NK-92 (cell line): Measurements from ENCODE around the gene SLC15A3.
"Not testable (repeated sequence)": the region's sequence is repeated elsewhere in the genome, so short reads cannot be mapped to it uniquely, and the experiment has no call there.

Experiments used
- DNase-seq: peaks from one replicate; lab custom pipeline; 2025; ENCODE audit not compliant: unreplicated experiment; lab: John Stamatoyannopoulos, UW

SLC15A3 gene

DNA sequence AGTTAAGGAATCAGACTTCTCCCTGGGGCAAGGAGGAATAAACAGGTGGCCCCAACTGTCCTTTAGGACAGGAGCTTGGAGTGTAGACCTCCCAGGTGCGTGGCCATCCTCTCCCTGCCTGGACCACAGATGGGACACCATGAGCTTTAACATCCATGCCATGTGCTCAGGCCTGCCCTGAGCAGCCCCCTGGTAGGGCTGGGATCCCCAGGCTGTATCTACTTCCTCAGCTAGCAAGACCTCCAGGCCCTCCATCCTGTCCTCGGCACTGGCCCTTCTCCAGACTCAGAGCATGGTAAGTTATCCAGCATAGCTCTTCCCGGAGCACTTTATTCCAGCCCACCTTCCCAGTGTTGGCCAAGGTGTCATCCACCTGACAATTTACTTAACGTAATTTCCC is 25.2 kb upstream of the SLC15A3 start:
- no peak for DNase-seq

DNA sequence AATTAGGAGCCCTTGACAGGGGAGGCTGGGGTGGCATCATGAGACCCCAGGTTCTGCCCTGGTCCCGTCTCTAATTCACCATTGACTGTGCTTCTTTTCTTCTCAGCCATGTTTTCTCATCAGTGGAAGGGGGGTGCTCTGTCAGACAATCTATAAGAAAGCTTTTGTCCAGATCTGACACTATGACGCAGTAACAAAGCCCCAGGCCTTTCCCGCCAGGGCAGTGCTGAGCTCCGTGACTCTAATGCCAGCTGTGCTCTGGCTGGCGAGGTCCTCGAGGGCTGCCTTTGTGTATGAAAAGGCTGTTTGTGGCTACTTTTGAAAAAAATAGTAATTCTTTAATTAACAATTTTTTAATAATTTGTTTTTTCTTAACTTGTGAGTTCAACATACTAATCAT is 22.8 kb upstream of the SLC15A3 start:
- DNase-seq: no peak

DNA sequence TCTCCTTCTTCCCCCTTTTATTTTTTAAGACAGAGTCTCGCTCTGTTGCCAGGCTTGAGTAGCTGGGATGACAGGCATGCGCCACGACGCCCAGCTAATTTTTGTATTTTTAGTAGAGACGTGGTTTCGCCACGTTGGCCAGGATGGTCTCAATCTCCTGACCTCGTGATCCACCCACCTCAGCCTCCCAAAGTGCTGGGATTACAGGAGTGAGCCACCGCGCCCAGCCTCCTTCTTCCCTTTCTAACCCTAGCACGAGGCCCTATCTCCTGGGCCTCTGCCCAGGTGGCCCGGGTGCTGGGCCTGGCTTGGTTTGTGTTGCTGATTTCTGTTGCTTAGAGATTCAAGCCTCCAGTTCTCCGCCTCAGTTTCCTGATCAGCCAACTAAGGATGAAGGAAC is 22.3 kb upstream of the SLC15A3 start:
- not testable (repeated sequence) for DNase-seq

DNA sequence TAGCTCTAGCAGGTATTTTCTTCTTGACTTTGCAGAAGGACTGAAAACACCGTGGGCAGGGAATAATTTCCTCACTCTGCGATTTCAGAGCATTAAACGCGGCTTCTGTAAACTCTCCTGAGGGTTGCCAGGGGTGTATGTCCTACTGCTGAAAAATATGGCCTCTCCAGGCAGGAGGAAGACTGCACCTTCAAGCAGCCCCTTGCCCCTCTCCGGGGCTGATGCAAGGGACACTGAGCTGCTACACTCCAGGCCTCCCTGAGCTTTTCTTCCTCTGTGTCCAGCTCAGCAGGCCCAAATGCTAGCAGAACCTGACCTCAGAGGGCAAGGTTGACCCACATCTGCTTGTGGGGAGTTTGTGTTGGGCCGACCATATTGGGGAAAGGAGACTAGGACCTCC is 21.7 kb upstream of the SLC15A3 start:
- no peak for DNase-seq

DNA sequence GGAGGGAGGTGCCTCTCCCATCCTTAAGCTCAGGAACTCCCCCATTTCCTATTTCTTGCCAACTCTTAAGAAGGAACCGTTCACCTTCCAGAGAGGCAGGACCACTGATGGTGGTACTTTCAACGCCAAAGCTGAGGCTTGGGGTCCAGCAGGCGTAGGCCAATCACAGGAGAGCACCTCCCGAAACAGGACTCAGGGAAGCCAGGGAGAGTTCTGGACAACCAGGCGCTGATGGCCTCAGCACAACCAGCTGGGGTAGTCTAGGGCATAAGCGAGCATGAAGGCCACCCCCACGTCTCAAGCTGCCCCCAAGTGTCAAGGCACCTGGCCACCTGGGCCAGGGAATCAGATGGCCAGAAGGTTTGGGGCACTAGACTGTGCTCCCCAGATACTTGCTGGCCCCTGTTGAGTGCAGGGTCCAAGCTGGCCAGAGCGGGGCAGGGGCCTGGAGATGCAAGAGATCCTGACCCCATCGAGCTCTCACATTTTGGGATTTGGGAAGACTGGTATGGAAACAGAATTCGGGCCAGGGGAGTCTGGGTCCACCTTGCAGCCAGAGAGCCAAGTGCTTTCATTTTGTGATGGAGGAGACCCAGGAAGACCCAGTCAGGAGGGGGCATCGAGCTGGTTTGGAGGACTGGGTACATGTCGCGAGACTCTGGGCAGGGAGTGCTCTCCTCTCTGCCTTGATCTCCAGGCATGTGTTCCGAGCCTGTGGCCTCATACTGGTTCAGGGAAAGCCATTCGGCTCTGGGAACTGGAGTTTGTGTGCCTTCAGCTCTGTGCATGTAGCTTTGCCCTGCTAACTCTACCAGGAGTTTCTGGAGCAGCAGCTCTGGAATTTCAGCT is 20.4 kb upstream of the SLC15A3 start:
- DNase-seq: no peak

DNA sequence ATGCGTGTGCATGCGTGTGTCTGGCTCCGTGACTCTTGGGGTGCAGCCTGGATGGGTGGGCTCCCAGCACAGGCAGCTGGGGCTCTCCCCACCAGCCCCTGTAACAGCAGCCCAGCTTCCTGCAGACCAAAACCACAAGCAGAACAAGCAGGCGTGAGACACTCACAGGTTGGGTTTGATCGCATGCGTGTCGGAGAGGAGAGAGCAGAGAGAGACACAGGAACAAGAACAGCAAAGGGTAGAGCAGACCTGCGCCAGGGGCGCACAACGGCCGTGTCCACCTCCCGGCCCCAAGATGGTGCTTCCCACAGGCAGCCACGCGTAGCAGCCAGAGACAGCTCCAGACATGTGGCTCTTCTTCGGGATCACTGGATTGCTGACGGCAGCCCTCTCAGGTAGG is 19.5 kb upstream of the SLC15A3 start, which contains the start of gene CD6:
TSS of gene CD6 (plus strand) at position 161 of the 400 bp plus-strand sequence. CDS start at position 347, 186 bp downstream.
- DNase-seq: no peak

DNA sequence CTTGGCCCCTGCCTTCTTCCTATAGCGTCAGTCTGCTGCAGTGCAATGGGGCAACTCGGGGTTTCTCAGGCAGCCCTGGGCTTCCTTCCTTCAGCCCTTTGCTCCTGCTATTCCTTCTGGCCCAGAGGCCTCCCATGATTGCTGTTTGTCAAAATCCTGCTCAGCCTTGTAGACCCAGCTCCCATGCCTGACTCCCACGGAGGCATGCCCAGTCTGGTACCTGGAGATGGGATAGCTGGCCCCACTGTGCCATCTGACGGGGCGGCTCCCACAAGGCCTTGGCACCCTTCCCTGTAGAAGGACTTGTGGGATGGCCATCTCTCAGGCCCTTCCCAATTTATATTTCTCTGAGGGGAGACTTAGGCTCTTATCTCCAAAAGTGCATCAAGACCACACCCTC is 18.9 kb upstream of the SLC15A3 start:
- no peak for DNase-seq

DNA sequence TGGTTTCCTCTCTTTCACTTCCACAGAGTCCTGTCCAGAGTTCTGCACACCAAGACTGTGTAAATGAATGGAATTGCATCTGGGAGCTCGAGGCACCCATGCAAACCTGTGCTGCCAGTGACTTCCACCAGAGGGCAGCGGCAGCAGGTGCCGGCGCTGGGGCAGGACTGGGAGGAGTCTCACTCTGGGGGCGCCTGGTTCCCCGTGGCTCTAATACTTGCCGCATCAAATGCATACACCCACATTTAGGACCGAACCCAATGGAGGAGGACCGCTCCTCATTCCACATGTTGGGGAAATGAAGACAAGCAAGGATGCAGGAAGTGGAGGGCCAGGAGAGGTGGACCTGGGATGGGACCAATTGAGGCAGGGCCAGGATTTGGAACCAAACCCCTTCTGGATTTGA is 18.4 kb upstream of the SLC15A3 start:
- DNase-seq: no peak

DNA sequence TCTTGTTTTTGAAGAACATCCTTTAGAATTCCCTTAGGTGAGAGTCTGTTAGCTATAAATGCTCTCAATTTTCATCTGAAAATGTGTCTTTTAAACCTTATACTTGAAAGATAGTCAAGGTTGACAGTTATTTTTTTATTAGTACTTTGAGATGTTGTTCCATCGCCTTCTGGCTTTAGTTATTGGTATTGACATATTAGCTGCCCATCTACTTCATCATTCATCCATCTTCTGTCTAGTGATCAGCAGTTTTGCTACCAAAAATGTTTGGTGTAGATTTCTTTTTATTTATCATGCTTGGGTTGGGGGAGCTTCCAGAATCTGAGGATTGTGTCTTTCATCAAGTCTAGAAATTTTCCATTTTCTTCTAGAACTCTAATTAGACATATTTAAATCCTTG is 16.2 kb upstream of the SLC15A3 start:
- no peak for DNase-seq

DNA sequence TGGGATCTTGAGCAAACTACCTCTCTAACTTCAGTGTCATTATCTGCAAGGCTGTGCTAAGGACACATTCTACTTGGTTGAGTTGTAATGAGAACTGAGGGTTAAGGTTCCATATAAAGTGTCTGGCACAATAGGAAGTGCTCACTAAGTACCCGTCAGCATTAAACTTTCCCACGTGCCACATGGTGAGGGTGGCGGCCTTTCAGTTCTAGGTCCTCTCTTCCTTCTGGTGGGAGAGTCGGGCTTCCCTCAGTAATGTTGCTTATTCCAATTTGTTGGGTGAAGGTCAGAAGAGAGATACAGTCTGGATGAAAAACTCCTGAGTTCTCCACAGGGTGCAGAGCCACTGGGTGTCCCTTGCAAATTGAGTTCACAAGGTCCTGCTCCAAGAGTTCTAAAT is 14.9 kb upstream of the SLC15A3 start:
- DNase-seq: no peak

DNA sequence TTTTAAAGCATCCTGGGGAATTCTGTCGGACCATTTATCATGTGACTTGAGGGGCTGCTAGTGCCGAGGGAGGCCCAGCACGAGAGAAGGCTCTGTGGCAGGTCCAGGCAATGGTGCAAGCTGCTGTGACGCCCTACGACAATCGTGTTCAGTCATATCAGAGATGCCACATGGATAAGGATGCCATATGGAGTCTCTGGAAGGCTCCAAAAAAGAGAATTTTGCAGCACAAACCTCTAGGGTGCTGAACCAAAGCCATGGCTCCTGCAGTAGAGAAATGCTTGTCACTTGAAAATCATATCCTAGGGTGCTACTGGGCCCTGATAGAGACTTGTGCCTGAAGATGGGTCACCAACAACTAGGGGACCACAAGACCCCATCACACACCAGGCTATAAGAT is 12.8 kb upstream of the SLC15A3 start:
- DNase-seq: no peak

DNA sequence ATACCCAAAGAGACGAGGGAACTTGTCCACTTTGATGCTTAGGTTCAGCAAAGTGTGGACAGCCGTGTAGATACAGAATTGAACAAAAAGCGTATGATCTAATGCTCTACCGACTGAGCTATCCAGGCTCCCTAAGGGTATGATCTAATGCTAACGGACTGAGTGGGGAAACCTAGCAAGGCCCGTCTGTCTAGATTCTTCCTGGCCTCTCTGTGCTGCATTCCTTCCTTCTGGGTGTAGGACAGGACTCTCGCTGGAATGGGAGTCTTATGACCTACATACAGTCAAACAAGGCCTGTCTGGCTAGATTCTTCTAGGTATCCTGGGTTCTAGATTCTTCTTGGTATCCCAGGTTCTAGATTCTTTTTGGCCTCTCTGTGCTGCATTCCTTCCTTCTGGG is 8.4 kb upstream of the SLC15A3 start:
- no peak for DNase-seq

DNA sequence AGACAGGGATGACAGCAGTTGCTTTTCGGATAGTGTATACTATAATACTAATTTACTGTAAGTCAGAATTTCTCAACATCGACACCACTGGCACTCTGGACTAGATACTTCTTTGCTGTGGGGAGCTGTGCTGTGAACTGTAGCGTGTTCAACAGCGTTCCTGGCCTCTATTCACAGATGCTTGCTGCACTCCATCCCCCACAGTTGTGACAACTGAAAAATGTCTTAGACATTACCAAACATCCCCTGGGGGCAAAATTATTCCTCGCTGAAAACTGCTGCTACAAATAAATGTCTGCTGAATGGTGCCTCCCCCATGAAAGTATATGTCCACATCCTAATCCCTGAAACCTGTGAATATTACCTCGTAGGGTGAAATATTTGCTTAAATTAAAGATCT is 7.5 kb upstream of the SLC15A3 start:
- no peak for DNase-seq

DNA sequence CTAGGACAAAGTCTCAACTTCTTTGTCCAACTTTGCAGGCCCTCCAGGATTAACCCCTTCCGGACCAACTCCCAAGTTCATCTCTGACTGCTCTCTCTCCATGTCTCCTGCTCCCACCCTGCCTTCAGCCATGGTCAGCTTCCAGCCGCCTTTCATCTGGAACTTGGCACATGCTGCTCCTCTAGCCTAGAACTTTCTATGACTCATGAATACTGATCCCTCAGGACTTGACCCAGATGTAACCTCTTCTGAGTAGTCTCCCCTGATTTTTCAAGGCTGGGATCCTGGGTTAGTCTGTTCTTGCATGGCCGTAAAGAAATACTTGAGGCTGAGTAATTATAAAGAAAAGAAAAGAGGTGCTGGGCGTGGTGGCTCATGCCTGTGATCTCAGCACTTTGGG is 5.2 kb upstream of the SLC15A3 start:
- DNase-seq: no peak

DNA sequence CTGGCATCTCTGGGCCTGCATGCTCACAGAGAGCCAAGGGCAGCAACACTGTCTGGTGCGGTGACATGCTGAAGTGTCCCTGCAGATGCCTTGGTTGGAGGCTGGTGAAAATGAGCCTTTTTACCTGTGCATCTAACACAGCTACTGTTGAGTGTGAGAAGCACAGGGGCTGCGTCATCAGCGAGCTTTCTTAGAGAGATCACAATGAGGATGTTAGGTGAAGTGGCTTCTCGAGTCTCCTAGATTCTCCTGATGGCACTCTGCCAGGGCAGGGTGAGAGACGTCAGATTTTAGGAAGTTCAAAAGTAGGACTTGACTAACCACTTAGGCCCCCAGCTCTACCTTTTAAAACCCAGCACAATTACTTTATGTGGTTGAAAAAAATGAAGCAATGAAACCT is 3.6 kb upstream of the SLC15A3 start:
- no peak for DNase-seq

DNA sequence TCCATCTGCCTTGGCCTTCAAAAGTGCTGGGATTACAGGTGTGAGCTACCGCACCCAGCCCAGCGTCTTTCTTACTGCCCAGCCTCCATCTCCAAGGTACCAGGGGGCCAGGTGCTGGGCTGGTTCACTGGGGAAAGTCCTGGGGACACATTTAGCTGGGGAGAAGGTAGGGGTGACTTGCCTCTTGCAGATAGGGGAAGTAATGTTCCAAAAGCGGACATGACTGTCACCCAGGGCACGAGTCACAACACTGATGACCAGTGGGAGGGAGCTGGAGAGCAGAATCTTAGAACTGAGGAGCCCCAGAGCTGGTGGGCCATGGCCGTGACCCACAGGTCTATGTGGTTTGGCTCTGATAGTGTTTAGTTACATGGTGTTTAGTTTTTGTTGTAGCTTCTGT is 2.4 kb upstream of the SLC15A3 start:
- no peak for DNase-seq

DNA sequence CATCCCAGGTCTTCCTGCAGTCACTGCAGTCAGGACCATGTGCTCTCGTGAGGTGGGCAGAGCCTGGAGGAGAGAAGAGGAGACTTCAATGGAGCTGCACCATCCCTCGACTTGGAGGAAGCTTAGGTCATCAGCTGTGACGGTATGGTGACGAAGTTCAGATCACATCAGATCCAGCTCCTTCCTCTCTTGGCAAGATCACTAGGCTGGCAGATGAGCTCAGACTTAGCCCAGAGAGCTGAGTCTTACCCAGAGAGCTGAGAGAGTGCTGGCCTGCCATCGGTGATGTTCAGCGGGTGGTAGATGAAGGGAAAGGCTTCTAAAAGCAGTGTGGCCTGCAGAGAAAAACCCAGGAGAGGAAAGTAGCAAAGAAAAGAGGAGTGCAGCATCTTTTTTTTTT is 1.8 kb upstream of the SLC15A3 start:
- no peak for DNase-seq

DNA sequence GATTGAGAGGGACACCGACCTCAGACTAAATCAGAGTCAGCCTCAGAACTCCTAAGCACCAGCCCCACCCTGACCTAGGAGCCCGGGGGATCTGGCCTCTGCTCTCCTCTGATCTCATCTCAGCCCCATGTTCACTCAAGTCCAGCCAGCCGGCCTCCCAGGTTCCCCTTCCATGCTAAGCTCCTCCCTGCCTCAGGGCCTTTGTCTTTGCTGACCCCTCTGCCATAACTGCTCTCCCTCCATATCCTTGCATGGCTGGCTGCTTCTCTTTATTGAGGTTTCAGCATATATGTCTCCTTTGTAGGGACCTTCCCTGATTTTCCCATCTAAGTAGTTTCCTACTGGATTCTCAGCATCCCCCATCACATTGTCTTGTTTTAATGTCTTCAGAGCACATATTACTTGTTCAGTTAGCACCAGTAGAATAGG is 780 bp upstream of the SLC15A3 start:
- DNase-seq: no peak

DNA sequence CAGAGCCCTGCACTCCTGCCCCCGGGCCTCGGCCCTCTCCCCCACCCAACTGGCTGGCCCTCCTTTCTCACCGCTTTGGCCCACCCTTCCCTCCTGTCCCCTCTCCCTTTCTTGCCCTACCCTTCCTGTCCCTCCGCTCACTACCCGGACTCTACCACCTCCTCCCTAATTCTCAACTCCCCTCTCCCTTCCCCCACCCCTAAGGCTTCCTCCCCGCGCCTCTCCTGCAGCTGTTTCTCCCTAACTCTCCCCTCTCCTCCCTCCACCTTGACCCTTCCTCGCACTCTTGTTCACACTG is 421 bp downstream of the SLC15A3 start:
- DNase-seq: no peak

DNA sequence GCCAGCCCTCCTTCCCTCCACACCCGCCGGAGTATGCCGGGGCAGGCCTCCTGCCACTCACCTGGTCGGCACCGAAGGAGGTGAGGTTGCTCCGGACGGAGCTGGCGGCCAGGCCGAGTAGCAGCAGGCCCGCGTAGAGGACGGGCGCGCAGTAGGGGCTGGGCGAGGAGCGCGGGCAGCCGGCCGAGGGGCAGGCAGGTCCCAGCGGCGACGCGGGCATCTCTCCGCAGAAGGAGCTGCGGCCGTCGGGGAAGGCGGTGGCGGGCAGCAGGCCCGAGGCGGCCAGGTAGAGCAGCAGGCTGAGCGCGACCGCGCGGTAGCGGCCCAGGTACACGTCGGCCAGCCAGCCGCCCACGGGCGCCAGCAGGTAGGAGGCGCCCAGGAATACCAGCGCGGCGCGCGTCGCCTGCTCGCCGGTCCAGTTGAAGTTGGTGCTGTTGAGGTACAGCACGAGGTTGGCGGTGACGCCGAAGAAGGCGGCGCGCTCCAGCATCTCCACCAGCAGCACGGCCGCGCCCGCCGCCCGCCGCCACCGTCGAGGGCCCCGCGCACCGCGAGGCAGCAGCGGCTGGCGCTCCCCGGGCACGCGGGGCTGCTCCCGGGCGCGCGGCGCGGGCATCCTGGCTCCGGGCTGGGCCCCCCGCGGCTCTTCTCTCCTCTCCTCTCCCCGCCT is 907 bp downstream of the SLC15A3 start:
- no peak for DNase-seq

DNA sequence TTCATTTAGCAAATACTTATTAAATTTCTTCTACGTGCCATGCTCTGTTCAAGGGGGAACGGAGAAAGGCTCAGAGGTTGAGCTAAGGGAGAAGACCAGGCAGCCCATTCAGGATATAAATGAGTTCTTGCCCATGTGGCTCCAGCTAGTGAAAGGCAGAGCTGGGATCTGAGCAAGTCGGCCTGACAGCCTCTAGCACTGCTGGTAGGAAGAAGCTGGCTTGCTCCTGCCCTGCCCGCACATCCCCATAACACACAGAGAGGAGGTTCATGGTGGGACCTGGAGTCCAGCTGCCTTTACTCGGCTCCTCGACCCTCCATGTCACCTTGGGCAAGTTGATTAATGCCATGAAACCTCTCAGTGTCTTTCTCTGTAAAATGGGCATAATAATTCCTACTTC is 2.0 kb downstream of the SLC15A3 start:
- DNase-seq: no peak

DNA sequence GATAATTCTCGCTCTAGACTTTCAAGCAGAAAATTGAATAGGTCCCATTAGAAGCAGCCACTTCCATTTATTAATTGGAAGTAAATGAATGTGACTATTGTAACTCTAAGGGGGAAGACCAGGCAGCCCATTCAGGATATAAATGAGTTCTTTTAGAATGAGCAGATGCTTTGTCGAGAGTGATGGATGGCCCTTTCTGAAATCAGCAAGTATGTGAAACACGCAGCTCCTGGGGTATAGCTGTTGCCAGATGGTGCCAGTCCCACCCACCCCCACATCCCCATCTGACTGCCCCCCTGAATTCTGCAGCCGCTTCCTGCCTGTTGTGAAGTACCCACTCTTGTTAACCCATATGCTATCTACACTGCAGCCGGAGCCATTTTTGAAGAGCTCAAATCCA is 3.7 kb downstream of the SLC15A3 start:
- no peak for DNase-seq

DNA sequence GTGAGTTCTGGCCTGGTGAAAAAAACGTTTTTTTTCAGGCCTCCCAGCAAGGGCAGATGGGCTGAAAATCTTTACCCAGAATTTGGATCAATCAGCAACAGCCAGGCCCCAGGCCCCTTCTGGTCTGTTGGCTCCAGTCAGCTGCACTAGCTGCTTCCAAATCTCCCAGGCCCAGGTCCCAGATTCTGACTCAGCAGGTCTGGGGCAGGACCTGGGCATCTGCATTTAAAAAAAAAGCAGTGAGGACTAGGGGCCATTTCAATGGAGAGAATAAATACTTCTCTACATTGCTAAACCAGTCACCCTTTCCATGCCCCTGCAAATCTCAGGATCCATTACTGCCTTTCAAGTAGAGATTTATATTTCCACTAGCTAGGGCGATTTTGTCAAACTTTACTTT is 4.3 kb downstream of the SLC15A3 start:
- no peak for DNase-seq
